Mucosa of stomach (tissue), 1 donor: ENCODE measurements around the gene ARHGEF17.

Experiments
- H3K27me3 ChIP-seq: one replicate; pipeline ENCODE4 v1.7.0; 2013; ENCODE audit warnings: mild to moderate bottlenecking, low read length; ENCODE audit not compliant: control insufficient read depth, insufficient read depth
- H3K36me3 ChIP-seq: one replicate; pipeline ENCODE4 v1.7.0; 2013; ENCODE audit warnings: low read length; ENCODE audit not compliant: control insufficient read depth, insufficient read depth
- H3K4me1 ChIP-seq: one replicate; pipeline ENCODE4 v1.7.0; 2013; ENCODE audit warnings: mild to moderate bottlenecking, low read length; ENCODE audit not compliant: control insufficient read depth, insufficient read depth
- H3K4me3 ChIP-seq: one replicate; pipeline ENCODE4 v1.7.0; 2013; ENCODE audit warnings: low read length
- H3K9ac ChIP-seq: one replicate; pipeline ENCODE4 v1.7.0; 2013; ENCODE audit warnings: mild to moderate bottlenecking, low read length, moderate library complexity
- H3K9me3 ChIP-seq: one replicate; pipeline ENCODE4 v1.7.0; 2013; ENCODE audit warnings: mild to moderate bottlenecking, low read length, moderate library complexity; ENCODE audit not compliant: control insufficient read depth
- donor health status: Pancreatic carcinoma.

ARHGEF17 gene

DNA sequence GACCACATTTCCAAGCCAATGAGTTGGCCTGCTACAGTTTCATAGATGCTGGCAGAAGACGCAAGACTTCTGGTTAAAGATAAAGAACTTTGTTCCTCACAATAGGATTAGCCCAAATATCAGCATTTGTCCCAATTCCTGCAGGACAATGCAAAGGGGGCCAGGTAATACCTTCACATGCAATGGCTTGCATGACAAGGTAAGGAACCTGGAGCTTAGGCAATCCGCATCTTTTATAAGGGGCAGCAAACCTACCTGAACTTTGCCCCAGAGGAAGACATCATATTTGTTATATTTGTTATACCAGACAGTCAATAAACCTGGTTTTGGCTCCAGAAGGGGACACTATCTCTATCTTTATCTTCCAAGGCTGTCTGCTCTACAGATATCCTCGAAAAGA, 30.6 kb upstream of the ARHGEF17 start:
- H3K9ac ChIP-seq = no peak overlapping the region
- peaks cover 5% of the 10 kb centered on the region for H3K4me1 ChIP-seq
- H3K36me3 ChIP-seq = no peaks in the 10 kb centered on the region
- no peaks in the 10 kb centered on the region for H3K9me3 ChIP-seq
- H3K4me3 ChIP-seq = no peak overlapping the region
- H3K27me3 ChIP-seq = peaks cover 3% of the 10 kb centered on the region

DNA sequence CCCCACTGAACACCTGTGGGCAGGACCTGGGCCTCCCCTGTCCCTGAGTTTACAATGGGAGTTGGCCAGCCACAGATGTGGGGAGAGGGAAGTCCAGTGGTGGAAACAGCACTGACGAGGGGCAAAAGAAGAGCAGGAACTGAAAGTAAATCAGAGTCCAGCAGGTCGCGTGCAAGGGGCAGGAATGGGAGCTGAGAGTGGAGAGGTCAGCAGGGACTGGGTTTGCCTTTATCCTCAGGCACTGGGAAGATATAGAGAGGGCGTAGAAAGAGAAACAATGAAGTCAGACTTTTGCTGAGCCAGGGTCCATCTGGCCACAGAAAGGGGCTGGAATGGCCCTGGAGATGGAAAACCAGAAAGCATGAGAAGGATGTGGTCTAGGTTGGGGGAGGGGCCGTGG, 27.4 kb upstream of the ARHGEF17 start:
- Histone ChIP-seq H3K9ac (no peak overlapping the region), H3K4me1 (peaks cover 5% of the 10 kb centered on the region), H3K27me3 (peaks cover 9% of the 10 kb centered on the region), H3K36me3 (no peaks in the 10 kb centered on the region), H3K4me3 (no peak overlapping the region), H3K9me3 (no peaks in the 10 kb centered on the region)

DNA sequence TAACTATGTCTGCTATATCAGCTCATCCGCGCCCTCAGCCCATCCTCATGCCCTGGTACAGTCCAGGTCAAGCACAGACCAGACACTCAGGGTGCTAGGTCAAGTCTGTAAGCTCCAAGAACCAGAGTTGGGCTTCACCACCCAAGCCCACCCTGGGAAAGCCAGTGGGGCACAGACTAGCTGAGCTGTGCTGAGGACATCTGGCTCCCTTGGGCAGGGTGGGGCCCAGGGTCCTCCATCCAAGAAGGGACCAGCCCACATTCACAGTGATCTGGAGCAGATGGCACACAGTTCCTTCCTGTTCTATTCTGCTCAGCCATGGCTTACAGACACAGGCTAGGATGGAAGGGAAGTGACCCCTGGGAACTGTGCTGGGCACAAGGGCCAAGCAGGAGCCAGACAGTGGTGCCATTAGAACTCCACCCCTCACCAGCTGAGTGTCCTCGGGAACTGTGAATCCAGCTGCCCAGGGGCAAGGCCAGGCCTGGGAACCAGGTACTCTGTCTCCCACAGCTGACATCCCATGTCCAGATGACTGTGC, 26.8 kb upstream of the ARHGEF17 start:
- H3K4me1 ChIP-seq = peaks cover 5% of the 10 kb centered on the region
- no peak overlapping the region for H3K4me3 ChIP-seq
- H3K36me3 ChIP-seq = no peaks in the 10 kb centered on the region
- H3K9me3 ChIP-seq = no peaks in the 10 kb centered on the region
- no peak overlapping the region for H3K9ac ChIP-seq
- peaks cover 9% of the 10 kb centered on the region for H3K27me3 ChIP-seq

DNA sequence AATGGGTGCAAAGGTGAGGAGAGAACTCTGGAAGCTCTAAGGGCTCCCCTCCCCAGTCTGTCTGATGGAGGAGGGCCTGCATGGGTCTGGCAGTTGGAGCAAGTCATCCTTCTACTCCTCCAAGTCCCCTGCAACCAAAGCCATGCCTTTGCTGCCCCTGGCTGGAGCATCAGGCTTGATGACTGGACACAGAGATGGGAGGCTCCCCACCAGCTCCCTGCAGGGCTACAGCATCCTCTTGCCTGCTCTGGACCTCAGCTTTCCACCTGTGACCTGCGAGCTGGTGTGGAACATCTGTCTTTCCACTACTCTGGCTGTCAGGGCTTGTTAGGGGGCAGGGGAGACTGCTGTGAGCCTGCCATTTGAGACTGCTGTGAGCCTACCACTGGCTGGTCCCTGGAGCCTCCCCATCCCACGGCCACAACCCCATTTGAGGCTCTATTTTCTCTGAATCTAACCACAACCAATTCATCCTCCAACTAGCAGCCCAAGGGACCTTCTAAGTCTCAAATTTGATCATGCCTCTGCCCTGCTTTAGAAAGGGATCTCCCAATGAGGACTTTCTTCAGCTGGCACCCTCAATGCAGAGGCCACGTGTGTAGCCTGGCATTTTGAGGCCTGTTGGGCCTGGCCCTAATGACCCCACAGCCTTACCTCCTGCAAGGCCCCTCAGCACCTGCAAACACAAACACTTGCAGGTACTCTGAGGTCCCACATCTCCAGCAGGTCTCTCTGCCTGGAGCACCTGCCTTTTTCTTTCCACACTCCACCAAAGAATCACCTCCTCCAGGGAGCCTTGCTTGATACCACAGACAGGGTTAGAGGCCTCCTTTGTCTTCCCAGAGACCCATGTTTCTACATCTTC, 26.0 kb upstream of the ARHGEF17 start:
- Histone ChIP-seq H3K36me3 (no peaks in the 10 kb centered on the region), H3K9me3 (no peaks in the 10 kb centered on the region), H3K9ac (no peak overlapping the region), H3K4me3 (no peak overlapping the region), H3K4me1 (peaks cover 5% of the 10 kb centered on the region), H3K27me3 (peaks cover 10% of the 10 kb centered on the region)

DNA sequence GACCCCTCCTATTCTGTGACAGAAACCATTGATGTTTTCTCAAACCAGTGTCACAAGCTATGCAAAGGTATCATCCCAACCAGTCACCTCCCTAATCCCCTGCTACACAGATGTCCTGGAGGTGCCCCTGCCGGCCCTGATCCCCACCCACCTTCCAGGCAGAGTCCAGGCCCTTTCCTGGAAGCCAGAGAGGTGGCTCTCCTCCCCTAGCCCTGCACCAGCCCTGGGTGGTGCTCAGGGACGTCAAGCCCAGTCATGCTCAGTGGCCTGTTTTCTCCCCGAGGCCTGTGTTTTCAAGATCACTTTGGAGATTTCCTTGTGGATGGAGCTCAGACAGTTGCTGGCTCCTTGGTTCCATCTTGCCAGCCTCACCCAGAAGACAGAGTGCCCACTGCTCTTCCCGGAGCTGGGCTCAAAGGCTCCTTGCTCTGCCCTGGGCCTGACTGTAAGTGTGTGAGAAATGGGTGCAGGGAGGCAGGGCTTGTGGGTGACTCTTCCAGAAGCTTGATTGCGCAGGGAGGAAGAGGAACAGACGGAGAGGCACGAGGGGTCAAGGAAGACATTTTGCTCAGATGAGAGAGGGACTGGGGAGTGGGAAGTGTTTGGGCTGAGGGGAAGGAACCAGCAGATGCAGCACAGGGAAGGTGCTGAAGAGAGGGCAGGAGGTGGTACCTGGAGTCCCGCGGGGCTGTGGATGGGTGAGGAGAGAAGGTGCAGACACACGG, 24.6 kb upstream of the ARHGEF17 start:
- no peaks in the 10 kb centered on the region for H3K9me3 ChIP-seq
- no peaks in the 10 kb centered on the region for H3K36me3 ChIP-seq
- H3K27me3 ChIP-seq = peaks cover 17% of the 10 kb centered on the region
- no peak overlapping the region for H3K4me3 ChIP-seq
- H3K9ac ChIP-seq = no peak overlapping the region
- H3K4me1 ChIP-seq = peaks cover 15% of the 10 kb centered on the region

DNA sequence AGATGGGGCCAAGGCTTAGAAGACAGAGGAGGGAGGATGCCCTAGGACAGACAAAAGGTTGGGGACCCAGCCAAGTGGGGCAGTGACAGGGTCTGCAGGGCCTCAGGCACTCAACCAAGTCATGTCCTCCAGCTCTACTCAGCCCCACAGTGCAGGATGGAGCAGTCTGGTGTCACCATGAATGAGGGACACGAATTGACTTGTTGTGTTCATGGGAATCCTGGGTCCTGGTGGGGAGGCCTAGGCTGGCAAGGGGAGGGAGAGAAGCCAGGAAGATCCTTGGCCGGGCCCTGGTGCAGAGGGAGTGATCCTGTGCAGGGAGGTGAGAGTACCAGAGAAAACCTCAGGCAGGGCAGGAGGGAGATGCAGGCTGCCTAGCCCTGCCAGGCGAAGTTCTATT, 24.0 kb upstream of the ARHGEF17 start:
- Histone ChIP-seq H3K9ac (no peak overlapping the region), H3K36me3 (no peaks in the 10 kb centered on the region), H3K27me3 (peaks cover 17% of the 10 kb centered on the region), H3K9me3 (no peaks in the 10 kb centered on the region), H3K4me1 (peaks cover 22% of the 10 kb centered on the region), H3K4me3 (no peak overlapping the region)

DNA sequence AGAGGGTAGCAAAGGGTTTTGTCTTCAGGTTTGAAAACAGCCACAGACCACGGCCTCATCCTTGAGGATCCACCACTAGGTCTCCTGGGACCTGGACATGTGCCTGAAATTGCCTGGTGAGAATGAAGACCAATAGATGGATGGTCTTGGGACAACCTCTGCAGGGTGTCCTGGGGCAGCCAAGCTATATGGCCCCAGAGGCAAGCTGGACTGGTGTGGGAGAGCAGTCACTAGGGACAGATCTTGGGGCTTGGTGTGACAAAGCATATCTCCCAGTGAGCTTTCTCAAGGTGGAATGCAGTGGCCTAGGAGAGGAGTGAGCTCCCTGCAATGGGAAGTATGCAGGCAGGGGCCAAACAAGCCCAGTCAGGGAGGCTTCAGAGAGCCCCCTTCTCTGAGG, 22.4 kb upstream of the ARHGEF17 start:
- peaks cover 17% of the 10 kb centered on the region for H3K27me3 ChIP-seq
- no peaks in the 10 kb centered on the region for H3K9me3 ChIP-seq
- H3K4me3 ChIP-seq = no peak overlapping the region
- H3K36me3 ChIP-seq = no peaks in the 10 kb centered on the region
- H3K9ac ChIP-seq = no peak overlapping the region
- H3K4me1 ChIP-seq = peaks cover 25% of the 10 kb centered on the region

DNA sequence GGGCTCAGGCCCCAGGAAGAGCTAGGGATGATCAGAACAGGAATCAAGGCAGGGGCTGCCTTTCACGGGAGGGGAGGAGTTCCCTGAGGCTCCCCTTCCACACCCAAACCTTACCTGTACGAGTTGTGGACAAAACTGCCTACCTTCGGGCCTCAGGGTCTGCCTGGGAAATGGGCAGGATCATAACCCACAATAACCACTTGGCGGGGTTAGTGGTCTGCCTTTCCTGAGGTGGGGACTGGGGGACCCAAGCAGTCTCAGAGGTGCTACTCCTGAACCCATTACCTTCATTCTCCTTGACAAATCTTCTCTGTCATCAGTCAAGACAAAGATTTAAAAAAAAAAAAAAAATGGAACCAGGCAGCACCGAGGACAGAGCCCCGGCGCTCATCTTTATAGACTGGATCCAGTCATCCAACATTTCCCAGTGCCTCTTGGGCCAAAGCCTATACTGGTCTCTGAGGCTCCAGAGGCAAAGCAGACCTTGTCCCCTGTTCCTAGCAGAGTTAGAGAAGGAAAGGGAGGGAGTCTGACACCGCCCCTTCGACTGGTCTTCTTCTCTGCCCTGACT, 21.8 kb upstream of the ARHGEF17 start:
- no peaks in the 10 kb centered on the region for H3K36me3 ChIP-seq
- no peaks in the 10 kb centered on the region for H3K9me3 ChIP-seq
- H3K4me1 ChIP-seq = peaks cover 21% of the 10 kb centered on the region
- H3K4me3 ChIP-seq = no peak overlapping the region
- peaks cover 15% of the 10 kb centered on the region for H3K27me3 ChIP-seq
- no peak overlapping the region for H3K9ac ChIP-seq

DNA sequence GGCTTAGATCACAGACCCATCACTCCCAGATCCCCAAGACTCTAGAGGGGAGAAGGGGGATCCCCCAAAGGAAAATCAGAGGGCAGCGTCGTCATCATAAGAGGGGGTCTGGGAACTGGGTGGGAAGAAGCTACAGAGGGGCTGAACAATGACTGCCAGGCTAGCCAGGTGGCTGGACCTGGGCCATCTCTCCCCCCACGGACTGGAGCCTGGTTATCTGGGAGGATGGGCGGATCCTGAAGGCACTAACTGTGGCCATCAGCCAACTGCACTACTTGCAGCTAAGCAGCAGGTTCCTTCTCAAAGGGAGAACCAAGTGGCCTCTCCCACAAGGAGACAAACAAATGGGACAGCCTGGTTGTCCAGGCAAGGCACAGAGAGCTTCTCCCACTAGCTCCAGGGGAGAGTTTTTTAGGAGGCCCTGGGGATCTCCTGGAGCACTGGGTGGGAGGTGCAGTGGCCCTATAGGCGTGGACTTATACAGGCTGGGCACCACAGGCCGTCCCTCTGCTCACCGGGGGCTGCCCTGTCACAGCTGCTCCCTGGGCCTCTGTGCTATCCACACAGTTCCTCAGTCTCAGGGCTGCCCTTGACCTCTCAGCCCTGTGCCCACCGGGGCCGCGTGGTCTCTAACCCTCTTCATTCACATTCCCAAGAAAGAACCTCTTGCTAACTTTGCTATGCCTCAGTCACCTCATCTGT, 20.5 kb upstream of the ARHGEF17 start:
- Histone ChIP-seq H3K36me3 (no peaks in the 10 kb centered on the region), H3K4me3 (no peak overlapping the region), H3K27me3 (peaks cover 22% of the 10 kb centered on the region), H3K9me3 (no peaks in the 10 kb centered on the region), H3K9ac (no peak overlapping the region), H3K4me1 (peaks cover 21% of the 10 kb centered on the region)

DNA sequence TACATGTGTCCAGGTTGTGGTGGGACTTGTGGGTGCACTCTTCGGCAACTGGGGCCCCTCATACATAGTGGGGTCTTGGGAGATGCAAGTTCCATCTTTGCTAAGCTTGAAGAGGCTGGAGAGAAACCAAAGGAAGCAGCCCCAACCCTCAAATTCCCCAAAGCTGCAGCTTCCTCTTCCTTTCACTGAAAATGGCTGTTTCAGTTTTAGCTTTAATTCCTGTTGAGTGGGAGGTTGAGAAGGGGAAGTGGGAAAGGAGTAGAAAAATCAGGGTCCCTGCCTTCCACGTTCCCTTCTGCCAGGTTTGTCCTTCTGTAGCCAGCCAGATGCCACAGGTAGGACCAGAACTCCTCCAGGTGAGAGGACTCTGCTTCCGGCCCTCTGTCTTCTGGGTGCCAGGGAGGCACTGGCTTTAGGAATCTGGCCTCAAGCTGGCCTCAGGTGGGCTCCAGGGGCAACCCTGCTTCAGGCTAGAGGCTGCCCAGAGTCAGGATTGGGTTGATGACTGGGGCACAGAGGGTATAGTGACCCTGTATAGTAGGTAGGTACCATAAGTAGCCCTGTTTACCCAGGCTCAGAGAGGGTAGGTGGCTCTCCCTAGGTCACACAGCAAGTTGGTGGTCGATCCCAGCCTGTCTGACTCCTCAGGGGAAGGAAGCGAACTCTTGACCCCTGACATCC, 19.7 kb upstream of the ARHGEF17 start:
- Histone ChIP-seq H3K9me3 (no peaks in the 10 kb centered on the region), H3K4me1 (peaks cover 21% of the 10 kb centered on the region), H3K4me3 (no peak overlapping the region), H3K27me3 (peaks cover 26% of the 10 kb centered on the region), H3K36me3 (no peaks in the 10 kb centered on the region), H3K9ac (no peak overlapping the region)
